Activated CD4-positive, CD25-positive, alpha-beta regulatory T cell treated with anti-CD3 and anti-CD28 coated beads, Interleukin-2, amount 50 U/mL, for 16 hours (primary cell): Measurements from ENCODE around the gene NDUFA12.

ENCODE experiments used
- DNase-seq: peaks from one replicate; pipeline ENCODE4 v3.0.0-alpha.2; 2020; ENCODE audit warnings: low read depth, low spot score

Gene NDUFA12

GRCh38 chr12:94980577-94980976 lies 22.9 kb downstream of the NDUFA12 start:
- no peak for DNase-seq

GRCh38 chr12:94979941-94980340 lies 23.6 kb downstream of the NDUFA12 start:
- no peak for DNase-seq

- no peak for DNase-seq
Measured at GRCh38 chr12:94977766-94978468, 25.6 kb downstream of the NDUFA12 start.

- no peak for DNase-seq
Measured at GRCh38 chr12:94973221-94973620, 30.3 kb downstream of the NDUFA12 start.

GRCh38 chr12:94972795-94973194 lies 30.7 kb downstream of the NDUFA12 start:
- DNase-seq = no peak

- DNase-seq = no peak
Measured at GRCh38 chr12:94971923-94972322, 31.6 kb downstream of the NDUFA12 start.

- no peak for DNase-seq
Measured at GRCh38 chr12:94970560-94970959, 32.9 kb downstream of the NDUFA12 start.

GRCh38 chr12:94969424-94969823 lies 34.1 kb downstream of the NDUFA12 start:
- no peak for DNase-seq

- DNase-seq = no peak
Measured at GRCh38 chr12:94965982-94966630, 37.4 kb downstream of the NDUFA12 start.

GRCh38 chr12:94963649-94964048 lies 39.8 kb downstream of the NDUFA12 start:
- no peak for DNase-seq

- DNase-seq = no peak
Measured at GRCh38 chr12:94962670-94963069, 40.8 kb downstream of the NDUFA12 start.

GRCh38 chr12:94961911-94962310 lies 41.6 kb downstream of the NDUFA12 start:
- no peak for DNase-seq

GRCh38 chr12:94961256-94961824 lies 42.2 kb downstream of the NDUFA12 start:
- no peak for DNase-seq

- DNase-seq = no peak
Measured at GRCh38 chr12:94957006-94957405, 46.5 kb downstream of the NDUFA12 start.

- no peak for DNase-seq
Measured at GRCh38 chr12:94954948-94955592, 48.4 kb downstream of the NDUFA12 start.

GRCh38 chr12:94954029-94954685 lies 49.3 kb downstream of the NDUFA12 start:
- no peak for DNase-seq

GRCh38 chr12:94952325-94952724 lies 51.2 kb downstream of the NDUFA12 start:
- DNase-seq = no peak

GRCh38 chr12:94951071-94951934 lies 52.2 kb downstream of the NDUFA12 start:
- no peak for DNase-seq

- DNase-seq = no peak
Measured at GRCh38 chr12:94948232-94948810, 55.2 kb downstream of the NDUFA12 start.

GRCh38 chr12:94942663-94943062 lies 60.8 kb downstream of the NDUFA12 start:
- DNase-seq = no peak

- peak; percentile 10 for DNase-seq
Measured at GRCh38 chr12:94941440-94941862, 62.0 kb downstream of the NDUFA12 start.
